Esophagus (tissue), 2 donors: ENCODE measurements around the gene ANAPC16. TPM values are rescaled to one million over a fixed set of nuclear protein-coding genes. Genes with fewer than 3 reads are reported as not detected.

Source experiments
- H3K27ac ChIP-seq, 2 donors: one replicate each; pipeline ENCODE4 v1.5.1; 2013; ENCODE audit warnings: low read depth in 2 of 2, mild to moderate bottlenecking in 2 of 2, inconsistent platforms in 1 of 2, low read length in 1 of 2, moderate library complexity in 1 of 2
- H3K27me3 ChIP-seq, 2 donors: one replicate each; pipeline ENCODE4 v1.6.1; 2013; ENCODE audit warnings: low read length in 2 of 2, control low read depth in 1 of 2, mild to moderate bottlenecking in 1 of 2; ENCODE audit not compliant: insufficient read depth in 2 of 2, control insufficient read depth in 1 of 2
- H3K36me3 ChIP-seq, 2 donors: one replicate each; pipeline ENCODE4 v1.6.1; 2013; ENCODE audit warnings: low read length in 1 of 2; ENCODE audit not compliant: control insufficient read depth in 2 of 2, insufficient read depth in 2 of 2
- H3K4me1 ChIP-seq, 2 donors: one replicate each; pipeline ENCODE4 v1.6.1; 2013; ENCODE audit warnings: low read length in 1 of 2; ENCODE audit not compliant: control insufficient read depth in 2 of 2, insufficient read depth in 2 of 2
- H3K4me3 ChIP-seq, 2 donors: one replicate each; pipeline ENCODE4 v1.5.1; 2013; ENCODE audit warnings: low read length in 2 of 2, mild to moderate bottlenecking in 2 of 2, low read depth in 1 of 2, moderate library complexity in 1 of 2
- H3K9me3 ChIP-seq, 2 donors: one replicate each; pipeline ENCODE4 v1.6.1; 2013; ENCODE audit warnings: mild to moderate bottlenecking in 2 of 2, low read depth in 1 of 2, low read length in 1 of 2, moderate library complexity in 1 of 2; ENCODE audit not compliant: control insufficient read depth in 2 of 2, insufficient read depth in 1 of 2
- WGBS, 2 donors: extraction: QIAGEN DNeasy Blood & Tissue Kit; methylation state at CpG; one replicate each; pipeline ENCODE4 v1.1.7; 2013; 5-methylcytosine and 5-hydroxymethylcytosine counted together
- polyA plus RNA-seq, 2 donors: library from polyadenylated mRNA; stranded (reverse); fragments of 200-250 nt; gene quantifications; one replicate each; pipeline ENCODE4 v1.2.3, GENCODE V29; 2013
- donor health status: healthy with polysubstance abuse.
- donor health status: Bipolar disorder and iron deficiency.

The ANAPC16 gene
- polyA plus RNA-seq, 2 donors: 80.2 to 112 TPM

DNA sequence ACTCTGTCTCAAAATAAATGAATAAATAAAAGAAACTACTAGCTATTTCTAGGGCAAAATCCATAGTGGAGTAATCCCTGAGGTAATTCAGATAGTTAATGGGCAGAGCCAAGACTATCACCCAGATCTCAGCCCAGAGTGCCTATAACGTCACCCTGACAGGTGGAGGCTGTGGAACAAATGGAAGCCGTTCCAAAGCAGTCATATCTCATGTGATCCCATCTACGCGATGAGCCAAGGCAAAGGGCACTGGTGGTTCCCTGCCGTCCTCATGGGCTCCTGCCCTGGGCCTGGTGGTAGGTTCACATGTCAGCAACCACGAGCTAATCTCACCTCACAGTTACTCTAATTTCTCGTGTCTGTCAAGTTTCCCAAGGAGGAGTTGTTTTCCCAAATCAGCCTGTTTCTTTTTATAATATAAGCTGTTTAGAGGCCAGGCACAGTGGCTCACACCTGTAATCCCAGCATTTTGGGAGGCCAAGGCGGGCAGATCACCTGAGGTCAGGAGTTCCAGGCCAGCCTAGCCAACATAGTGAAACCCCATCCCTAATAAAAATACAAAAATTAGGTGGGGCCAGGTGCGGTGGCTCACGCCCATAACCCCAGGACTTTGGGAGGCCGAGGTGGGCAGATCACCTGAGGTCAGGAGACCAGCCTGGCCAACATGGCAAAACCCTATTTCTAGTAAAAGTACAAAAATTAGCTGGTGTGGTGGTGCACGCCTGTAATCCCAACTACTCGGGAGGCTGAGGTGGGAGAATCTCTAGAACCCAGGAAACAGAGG is 22.8 kb downstream of the ANAPC16 start:
- Histone ChIP-seq H3K9me3 (no peaks in the 10 kb centered on the region), H3K27me3 (no peaks in the 10 kb centered on the region), H3K27ac (no peak overlapping the region), H3K4me1 (peaks cover 0 to 3% of the 10 kb centered on the region in 2 donors), H3K36me3 (peaks cover 0 to 9% of the 10 kb centered on the region in 2 donors), H3K4me3 (no peak overlapping the region)
- 87 to 94% methylated on average over 13 of the region's 13 CpGs for WGBS, 2 donors

DNA sequence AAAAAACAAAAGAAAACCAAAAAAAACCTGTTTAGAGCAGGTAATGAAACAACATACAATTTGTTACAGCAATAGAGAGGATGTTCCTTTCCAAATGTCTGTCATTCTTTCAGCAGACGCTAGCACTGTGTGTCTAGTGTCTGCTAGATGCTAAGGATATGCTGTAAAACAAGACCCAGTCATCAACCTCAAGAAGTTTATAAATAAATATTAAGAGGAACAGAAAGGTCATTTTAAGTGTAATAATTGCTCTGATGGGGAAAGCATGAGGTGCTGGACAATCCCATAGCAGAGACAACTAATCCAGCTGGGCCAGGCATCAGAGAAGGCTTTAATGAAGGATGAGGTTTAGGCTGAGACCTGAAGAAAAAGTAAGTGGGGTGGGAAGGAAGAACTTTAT is 23.6 kb downstream of the ANAPC16 start:
- no peaks in the 10 kb centered on the region for H3K27me3 ChIP-seq
- H3K4me3 ChIP-seq: no peak overlapping the region
- H3K36me3 ChIP-seq: peaks cover 0 to 7% of the 10 kb centered on the region in 2 donors
- WGBS, 2 donors: 52 to 83% methylated on average over 1 of the region's 1 CpG
- no peak overlapping the region for H3K27ac ChIP-seq
- no peaks in the 10 kb centered on the region for H3K9me3 ChIP-seq
- peaks cover 2 to 5% of the 10 kb centered on the region in 2 donors for H3K4me1 ChIP-seq

DNA sequence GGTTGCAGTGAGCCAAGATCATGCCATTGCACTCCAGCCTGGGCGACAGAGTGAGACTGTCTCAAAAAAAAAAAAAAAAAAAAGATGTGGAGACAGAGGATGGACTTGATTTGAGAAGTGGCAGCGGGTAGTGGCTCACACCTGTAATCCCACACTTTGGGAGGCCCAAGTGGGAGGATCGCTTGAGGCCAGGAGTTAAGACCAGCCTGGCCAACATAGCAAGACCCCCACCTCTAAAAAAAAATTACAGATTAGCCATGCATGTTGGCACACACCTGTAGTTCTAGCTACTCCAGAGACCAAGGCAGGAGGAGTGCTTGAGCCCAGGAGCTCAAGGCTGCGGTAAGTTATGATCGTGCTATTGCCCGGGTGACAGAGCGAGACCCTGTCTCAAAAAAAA is 24.6 kb downstream of the ANAPC16 start:
- Histone ChIP-seq H3K27ac (no peak overlapping the region), H3K9me3 (no peaks in the 10 kb centered on the region), H3K27me3 (no peaks in the 10 kb centered on the region), H3K4me3 (no peak overlapping the region), H3K4me1 (peaks cover 2 to 12% of the 10 kb centered on the region in 2 donors), H3K36me3 (peaks cover 0 to 4% of the 10 kb centered on the region in 2 donors)
- 92 to 95% methylated on average over 6 to 7 of the region's 7 CpGs for WGBS, 2 donors

DNA sequence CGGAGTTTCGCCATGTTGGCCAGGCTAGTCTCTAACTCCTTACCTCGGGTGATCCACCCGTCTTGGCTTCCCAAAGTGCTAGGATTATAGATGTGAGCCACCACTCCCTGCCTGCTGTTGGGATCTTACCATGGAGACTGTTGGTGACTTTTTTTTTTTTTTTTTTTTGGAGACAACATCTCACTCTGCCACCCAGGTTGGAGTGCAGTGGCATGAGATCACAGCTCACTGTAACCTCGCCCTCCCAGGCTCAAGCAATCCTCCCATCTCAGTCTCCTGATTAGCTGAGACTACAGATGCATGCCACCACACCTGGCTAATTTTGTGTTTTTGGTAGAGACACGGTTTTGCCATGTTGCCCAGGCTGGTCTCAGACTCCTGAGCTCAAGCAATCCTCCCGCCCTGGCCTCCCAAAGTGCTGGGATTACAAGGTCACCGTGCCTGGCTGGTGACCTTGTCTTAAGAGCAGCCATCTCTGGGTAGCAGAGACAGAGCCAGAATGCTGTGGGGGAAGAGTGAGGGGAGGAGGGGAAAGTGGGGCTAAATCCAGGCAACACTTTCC is 26.0 kb downstream of the ANAPC16 start:
- WGBS, 2 donors: 84 to 86% methylated on average over 8 of the region's 8 CpGs
- Histone ChIP-seq H3K4me1 (peaks cover 6 to 16% of the 10 kb centered on the region in 2 donors), H3K36me3 (peaks cover 0 to 3% of the 10 kb centered on the region in 2 donors), H3K4me3 (no peak overlapping the region), H3K27me3 (no peaks in the 10 kb centered on the region), H3K27ac (peak overlapping the region in 1 of 2 donors; percentile 18), H3K9me3 (no peaks in the 10 kb centered on the region)

DNA sequence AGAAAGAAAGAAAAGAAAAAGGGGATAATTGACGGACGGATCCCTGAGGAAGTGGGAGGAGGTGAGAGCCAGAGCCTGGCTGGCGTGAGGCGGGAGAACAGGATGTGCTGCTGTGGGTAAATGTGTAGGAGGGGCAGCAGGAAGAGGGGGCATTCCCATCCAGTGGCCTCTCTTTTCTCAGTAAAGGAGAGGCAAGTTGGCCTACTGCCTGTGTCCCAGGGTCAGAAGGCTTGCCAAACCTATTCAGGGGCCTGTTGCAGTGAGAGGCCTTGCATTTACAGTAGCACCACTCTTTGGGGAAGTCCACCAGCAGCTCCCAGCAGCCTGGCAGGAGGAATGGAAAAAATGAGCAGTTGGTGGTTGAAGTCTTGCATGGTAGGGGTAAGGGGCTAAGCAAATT is 26.9 kb downstream of the ANAPC16 start:
- 65 to 70% methylated on average over 4 of the region's 4 CpGs for WGBS, 2 donors
- H3K36me3 ChIP-seq: no peaks in the 10 kb centered on the region

DNA sequence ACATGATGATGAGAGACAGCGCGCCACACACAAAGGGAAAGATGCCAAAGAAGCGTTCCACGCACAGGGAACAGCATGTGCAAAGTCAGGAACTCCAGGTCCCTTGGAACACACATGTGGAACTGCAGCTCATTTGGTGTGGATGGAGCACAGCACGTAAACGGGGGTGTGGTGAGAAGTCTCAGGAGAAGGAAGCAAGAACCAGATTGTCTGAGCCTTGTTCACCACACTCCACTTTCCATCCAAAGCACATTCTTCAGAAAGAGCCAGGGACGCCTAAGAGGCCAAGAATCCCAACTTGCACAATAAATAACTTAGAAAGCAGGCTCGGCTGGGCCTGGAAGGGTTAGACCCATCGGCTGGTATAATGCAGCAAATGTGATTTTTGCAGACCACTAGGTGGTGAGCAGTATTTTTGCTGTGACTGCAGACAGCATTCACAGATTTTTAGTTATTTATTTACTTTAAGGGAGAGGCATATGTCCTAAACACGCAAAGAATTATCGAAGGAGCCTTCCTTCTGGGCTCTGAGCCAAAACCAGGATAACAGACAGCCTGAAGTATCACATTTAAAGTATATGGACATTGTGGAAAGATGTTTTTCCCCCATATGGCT is 28.1 kb downstream of the ANAPC16 start:
- Histone ChIP-seq H3K4me1 (peaks cover 6 to 20% of the 10 kb centered on the region in 2 donors), H3K27me3 (no peaks in the 10 kb centered on the region), H3K36me3 (no peaks in the 10 kb centered on the region), H3K4me3 (no peak overlapping the region), H3K9me3 (no peaks in the 10 kb centered on the region), H3K27ac (peak overlapping the region; percentile 78 to 79)
- WGBS, 2 donors: 46 to 56% methylated on average over 11 of the region's 11 CpGs

More for the DNA sequence above, 26.9 kb downstream of the ANAPC16 start:
- Histone ChIP-seq H3K27me3 (no peaks in the 10 kb centered on the region), H3K4me1 (peaks cover 6 to 16% of the 10 kb centered on the region in 2 donors), H3K27ac (peak overlapping the region; percentile 3 to 50), H3K9me3 (no peaks in the 10 kb centered on the region), H3K4me3 (no peak overlapping the region)

DNA sequence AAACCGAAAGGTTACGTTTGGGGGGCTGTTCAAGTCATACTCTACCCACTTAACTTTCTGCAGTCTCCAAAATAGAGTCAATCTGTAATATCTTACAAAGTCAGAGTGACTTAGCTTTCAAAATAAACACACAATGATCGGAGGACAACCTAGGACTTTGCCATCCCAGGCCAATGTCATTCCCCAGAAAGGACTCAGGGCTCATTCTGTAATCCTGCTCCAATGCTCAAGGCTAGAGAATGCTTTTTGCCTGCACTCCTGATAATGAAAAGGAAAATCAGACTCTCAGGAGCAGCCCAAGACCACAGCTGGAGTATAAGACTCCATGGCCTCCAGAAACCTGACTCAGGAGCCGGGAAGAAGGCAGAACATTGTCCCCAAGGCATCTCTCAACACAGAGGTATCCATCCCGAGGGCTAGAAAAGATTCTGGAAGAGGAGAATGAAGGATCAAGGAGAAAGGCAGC is 28.8 kb downstream of the ANAPC16 start:
- Histone ChIP-seq H3K4me1 (peaks cover 6 to 22% of the 10 kb centered on the region in 2 donors), H3K4me3 (no peak overlapping the region), H3K27ac (peak overlapping the region; percentile 66 to 79), H3K9me3 (no peaks in the 10 kb centered on the region), H3K36me3 (no peaks in the 10 kb centered on the region), H3K27me3 (no peaks in the 10 kb centered on the region)
- WGBS, 2 donors: 47 to 52% methylated on average over 5 of the region's 5 CpGs

DNA sequence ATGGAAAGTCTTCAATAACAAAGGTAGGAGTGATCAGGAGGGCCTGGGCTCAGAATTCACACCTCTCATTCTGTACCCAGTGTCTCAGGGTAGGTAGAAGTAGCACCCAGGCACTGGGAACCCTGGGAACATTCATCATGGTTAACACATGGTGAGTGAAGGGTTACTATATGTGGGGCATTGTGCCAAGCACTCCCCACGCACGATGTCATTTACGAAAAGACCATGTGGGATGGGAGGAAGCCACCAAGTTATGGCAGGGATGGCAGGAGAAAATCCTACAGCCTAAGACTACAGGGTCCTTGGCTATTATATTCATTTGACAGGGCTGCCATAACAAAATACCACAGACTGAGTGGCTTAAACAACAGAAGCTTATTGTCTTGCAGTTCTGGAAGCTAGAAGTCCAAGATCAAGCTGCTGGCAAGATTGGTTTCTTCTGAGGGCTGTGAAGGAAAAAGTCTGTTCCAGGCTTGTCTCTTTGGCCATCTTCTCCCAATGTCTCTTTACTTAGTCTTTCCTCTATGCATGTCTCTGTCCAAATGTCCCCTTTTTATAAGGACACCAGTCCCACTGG is 30.2 kb downstream of the ANAPC16 start:
- Histone ChIP-seq H3K27ac (peak overlapping the region; percentile 42 to 73), H3K4me3 (no peak overlapping the region), H3K9me3 (no peaks in the 10 kb centered on the region), H3K27me3 (no peaks in the 10 kb centered on the region), H3K4me1 (peaks cover 6 to 28% of the 10 kb centered on the region in 2 donors), H3K36me3 (no peaks in the 10 kb centered on the region)
- 19 to 36% methylated on average over 3 of the region's 3 CpGs for WGBS, 2 donors

DNA sequence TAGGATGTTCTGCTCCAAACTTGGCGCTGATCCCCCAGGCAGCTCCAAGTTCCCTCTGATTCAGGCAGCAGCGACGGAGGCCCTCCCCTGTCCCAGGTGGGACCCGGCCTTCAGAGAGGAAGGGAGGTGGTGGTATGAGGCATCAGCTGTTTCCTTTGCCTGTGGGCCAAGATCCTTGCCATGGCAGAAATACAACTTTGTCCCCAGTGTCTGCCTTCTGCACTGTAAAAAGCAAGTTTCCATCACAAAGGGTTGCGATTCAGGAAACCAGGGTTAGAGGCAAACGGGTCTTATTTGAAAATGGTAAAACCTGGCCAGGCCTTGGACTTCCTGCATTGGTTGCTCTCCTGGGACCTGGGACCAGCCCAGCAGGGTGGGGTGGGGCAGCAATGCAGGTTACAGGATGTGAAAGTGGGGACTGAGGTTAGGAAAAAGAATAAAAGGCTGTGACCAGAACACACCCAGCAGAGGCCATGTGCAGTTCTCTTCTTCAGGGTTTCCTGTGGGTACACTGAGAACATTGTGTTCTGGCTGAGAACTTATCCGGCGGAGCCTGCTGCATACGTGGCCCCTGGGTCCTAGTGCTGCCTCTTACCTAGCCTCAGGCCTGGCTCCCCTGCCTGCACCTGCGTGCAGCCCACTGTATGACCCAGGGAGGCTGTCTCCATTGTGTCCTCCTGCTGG is 32.8 kb downstream of the ANAPC16 start:
- H3K36me3 ChIP-seq: no peaks in the 10 kb centered on the region
- peak overlapping the region; percentile 91 to 92 for H3K27ac ChIP-seq
- 6 to 13% methylated on average over 10 of the region's 10 CpGs for WGBS, 2 donors
- peaks cover 6 to 25% of the 10 kb centered on the region in 2 donors for H3K4me1 ChIP-seq
- no peaks in the 10 kb centered on the region for H3K27me3 ChIP-seq
- no peak overlapping the region for H3K4me3 ChIP-seq
- H3K9me3 ChIP-seq: no peaks in the 10 kb centered on the region
